VCaP (cell line): ENCODE results near the gene KRTAP5-8.
A peak's percentile ranks its signal among the peaks of the same experiment; 100 is the strongest.

ENCODE experiments used
- H3K27ac ChIP-seq: fragments of 450-650 bp; 2 replicates; pipeline ENCODE4 v1.5.1; 2017
- CTCF ChIP-seq: fragments of 450-650 bp; conservative IDR thresholded peaks from 2 replicates; pipeline ENCODE4 v1.5.1; 2017; ENCODE audit warnings: mild to moderate bottlenecking, moderate library complexity

Gene KRTAP5-8

GRCh38 chr11:71555508-71555907 is 17.7 kb downstream of the KRTAP5-8 start:
- TF ChIP-seq CTCF = no peak
- H3K27ac ChIP-seq = no peak overlapping the region

GRCh38 chr11:71556018-71556417 is 18.2 kb downstream of the KRTAP5-8 start:
- no peak for TF ChIP-seq CTCF
- H3K27ac ChIP-seq = no peak overlapping the region

GRCh38 chr11:71557257-71557656 is 19.4 kb downstream of the KRTAP5-8 start:
- TF ChIP-seq CTCF = no peak
- H3K27ac ChIP-seq = no peak overlapping the region

GRCh38 chr11:71558996-71559395 is 21.2 kb downstream of the KRTAP5-8 start:
- no peak for TF ChIP-seq CTCF
- H3K27ac ChIP-seq = no peak overlapping the region

GRCh38 chr11:71562120-71562519 is 24.3 kb downstream of the KRTAP5-8 start:
- TF ChIP-seq CTCF = no peak
- H3K27ac ChIP-seq = no peak overlapping the region

- no peak overlapping the region for H3K27ac ChIP-seq
- TF ChIP-seq CTCF = peak; percentile 77
These were observed 25.6 kb downstream of the KRTAP5-8 start for GRCh38 chr11:71563406-71563805.

- H3K27ac ChIP-seq = no peak overlapping the region
- TF ChIP-seq CTCF = no peak
These were observed 26.6 kb downstream of the KRTAP5-8 start for GRCh38 chr11:71564430-71564829.

- TF ChIP-seq CTCF = no peak
- no peak within 1 kb of the TSS for H3K27ac ChIP-seq
These were observed 27.4 kb downstream of the KRTAP5-8 start, which contains the start of gene KRTAP5-10 for GRCh38 chr11:71565263-71565662. Gene KRTAP5-10 (plus strand): TSS chr11:71565563. CDS start chr11:71565588, 25 bp downstream.
